GM12873 (cell line): ENCODE data around the gene SULT1C2.

Experiments
- TF ChIP-seq, protein P1 (sequence below): IDR thresholded peaks from 2 replicates; pipeline ENCODE4 v1.5.1; 2012; ENCODE audit warnings: low read depth, mild to moderate bottlenecking, moderate library complexity, low read length, control low read depth; ENCODE audit not compliant: insufficient read depth; ENCODE audit errors: missing control alignments

The SULT1C2 gene

DNA sequence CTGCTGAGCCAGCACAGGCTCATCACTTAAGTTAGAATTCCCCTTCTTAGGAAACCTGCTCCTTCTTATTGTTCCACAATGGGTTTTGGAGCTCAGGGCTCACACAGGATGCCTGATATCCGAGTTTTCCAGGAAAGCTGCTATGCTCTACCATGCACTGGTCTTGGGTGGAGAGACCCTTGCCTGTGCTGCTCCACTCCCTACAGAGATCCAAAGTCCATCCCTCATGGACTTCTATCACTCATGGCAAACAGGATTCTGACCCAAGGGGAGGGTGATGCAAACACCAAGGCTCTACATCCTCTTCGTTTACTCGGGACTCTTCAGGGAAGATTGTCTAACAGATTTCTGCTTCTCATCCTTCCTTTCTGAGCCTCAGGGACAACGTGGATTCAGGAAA lies 5.2 kb downstream of the SULT1C2 start:
- TF ChIP-seq, protein P1, sequence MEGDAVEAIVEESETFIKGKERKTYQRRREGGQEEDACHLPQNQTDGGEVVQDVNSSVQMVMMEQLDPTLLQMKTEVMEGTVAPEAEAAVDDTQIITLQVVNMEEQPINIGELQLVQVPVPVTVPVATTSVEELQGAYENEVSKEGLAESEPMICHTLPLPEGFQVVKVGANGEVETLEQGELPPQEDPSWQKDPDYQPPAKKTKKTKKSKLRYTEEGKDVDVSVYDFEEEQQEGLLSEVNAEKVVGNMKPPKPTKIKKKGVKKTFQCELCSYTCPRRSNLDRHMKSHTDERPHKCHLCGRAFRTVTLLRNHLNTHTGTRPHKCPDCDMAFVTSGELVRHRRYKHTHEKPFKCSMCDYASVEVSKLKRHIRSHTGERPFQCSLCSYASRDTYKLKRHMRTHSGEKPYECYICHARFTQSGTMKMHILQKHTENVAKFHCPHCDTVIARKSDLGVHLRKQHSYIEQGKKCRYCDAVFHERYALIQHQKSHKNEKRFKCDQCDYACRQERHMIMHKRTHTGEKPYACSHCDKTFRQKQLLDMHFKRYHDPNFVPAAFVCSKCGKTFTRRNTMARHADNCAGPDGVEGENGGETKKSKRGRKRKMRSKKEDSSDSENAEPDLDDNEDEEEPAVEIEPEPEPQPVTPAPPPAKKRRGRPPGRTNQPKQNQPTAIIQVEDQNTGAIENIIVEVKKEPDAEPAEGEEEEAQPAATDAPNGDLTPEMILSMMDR: no peak

DNA sequence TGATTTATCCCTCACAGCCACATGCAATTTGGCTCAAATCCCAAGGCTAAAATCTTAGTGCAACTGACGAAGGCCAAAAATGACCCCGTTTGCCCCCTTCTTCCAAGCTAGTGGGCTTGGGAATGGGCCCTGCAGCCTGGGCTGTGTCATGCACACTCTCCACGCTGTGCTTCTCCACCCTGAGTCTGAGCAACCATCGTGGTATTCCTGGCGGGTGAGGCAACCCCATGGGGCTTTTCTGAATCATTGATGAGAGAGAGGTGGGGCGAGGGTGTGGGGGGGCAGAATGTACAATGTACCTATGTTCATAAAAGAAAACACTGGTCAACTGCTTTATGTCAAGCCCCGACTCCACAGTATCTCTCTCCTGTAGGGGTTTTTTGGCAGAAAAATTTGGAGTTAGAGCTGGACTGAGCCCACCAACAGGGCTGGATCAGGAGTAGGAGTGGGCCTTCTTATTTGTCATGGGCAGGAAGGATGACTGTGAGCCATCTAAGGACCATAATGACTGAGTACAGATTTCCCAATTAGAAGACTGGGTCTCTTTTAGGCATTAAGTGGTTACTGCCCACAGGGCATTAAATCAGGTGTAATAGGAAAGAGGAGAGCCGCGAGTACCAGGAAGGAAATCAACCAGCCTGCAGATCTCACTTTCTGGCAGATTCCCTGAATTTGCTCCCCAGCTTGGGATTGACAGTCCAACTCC lies 8.9 kb downstream of the SULT1C2 start:
- TF ChIP-seq, protein P1: no peak

DNA sequence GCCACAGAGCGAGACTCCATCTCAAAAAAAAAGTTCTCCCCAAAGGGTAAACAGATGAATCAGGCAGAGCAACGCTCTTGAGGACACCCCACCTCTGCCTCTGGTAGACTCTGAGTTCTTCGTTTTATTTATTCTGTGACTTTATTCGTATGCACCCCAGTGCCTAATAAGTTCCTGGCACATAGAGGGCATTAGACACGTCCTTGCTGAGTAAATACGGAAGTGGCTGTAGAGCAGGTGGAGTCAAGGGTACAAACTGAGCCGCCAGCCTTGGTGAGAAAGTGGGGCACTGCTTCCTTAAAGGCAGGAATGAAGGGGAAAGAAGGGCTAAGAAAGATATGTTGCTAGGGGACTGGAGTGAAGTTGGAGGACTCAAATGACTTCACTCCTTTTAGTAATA lies 12.9 kb downstream of the SULT1C2 start:
- TF ChIP-seq, protein P1: no peak

DNA sequence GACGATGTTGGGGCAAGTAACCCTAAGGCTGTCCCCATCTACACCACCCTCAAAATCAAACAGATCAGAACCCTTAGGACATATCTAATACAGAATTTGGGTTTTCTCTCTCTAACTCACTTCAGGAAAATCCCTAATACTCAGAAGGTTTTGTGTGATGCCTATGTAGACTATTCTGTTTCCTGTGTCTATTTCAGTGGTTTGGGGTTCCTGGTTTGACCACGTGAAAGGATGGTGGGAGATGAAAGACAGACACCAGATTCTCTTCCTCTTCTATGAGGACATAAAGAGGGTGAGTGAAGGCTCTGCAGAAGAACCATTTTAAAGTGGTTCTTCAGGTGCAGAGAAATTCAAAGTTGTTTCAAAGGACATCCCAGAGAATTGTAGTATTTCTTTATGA lies 16.3 kb downstream of the SULT1C2 start:
- TF ChIP-seq, protein P1: no peak

DNA sequence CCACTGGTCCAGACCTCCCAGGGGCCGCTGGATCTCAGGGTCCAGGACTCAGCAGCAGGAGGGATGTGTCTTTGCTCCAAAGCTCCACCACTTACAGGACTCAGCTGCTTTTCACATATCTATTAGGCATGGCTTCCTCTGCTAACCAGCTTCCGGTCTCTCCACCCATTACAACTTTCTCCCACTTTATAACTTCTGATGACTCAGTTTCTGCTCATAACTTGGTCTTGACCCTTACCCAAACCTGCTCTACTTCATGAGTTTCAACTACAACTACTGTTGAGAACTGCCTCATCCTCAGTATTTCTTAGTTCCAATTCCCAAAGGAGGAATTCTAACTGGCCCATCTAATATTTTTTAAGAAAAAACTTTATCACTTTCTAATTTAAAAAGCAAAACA lies 17.2 kb downstream of the SULT1C2 start:
- TF ChIP-seq, protein P1: no peak

DNA sequence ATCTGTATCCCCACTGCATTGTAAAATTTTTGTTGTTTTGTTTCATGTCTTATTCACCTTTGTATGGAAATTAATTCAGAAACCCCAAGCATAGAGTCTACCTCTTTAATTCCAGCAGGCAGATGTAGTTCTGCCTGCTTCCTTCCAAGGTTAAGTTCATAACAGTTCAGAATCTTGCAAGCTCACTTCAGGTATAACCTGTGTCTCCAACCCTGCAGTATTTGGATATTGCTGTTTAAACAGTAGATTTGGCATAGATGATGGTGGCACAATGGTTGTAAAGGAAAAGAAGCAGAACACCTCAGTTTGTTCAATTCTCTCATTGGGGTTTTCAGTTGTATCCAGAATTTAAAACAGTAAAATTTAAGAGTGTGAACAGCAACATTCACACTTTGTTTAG lies 21.2 kb downstream of the SULT1C2 start:
- TF ChIP-seq, protein P1: no peak

DNA sequence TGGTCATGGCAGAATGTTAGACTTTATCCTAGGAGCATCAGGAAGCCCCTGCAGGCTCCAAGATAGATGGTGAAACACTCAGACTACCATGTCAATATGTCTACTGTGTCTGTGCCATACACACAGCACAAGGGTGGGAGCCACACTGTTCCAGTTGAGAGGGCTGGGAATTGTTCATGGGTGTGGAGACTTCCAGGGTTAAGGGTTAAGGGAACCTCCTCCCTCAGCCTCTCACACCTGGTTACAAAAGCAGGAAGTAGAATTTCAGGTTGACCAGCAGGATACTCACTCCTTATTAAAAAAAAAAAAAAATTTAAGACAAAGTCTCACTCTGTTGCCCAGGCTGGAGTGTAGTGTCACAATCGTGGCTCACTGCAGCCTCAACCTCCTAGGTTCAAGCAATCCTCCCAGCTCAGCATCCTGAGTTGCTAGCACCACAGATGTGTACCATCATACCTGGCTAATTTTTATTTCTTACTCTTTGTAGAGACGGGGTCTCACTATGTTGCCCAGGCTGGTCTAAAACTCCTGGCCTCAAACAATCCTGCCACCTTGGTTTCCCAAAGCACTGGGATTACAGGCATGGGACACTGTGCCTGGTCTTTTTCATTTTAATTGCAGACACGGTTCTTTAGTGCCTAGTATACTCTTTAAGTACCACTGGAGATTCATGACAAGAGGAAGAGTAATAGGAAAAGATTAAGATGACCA lies 26.0 kb downstream of the SULT1C2 start:
- TF ChIP-seq, protein P1: no peak
